PC-9 (cell line): ENCODE data around the gene PPP1CA. TPM values are rescaled to one million over a fixed set of nuclear protein-coding genes. Genes with fewer than 3 reads are reported as not detected.
A peak's percentile ranks its signal among the peaks of the same experiment; 100 is the strongest.

Experiments
- BruUV-seq: library from RNA; stranded (reverse); fragments of 400-500 nt; replicated peaks from 2 replicates; lab custom pipeline; 2021; lab: Mats Ljungman, UMichigan
- CTCF ChIA-PET: fragments of 300-600 bp; sonication (Branson Sonifier 250); formaldehyde crosslinking; loops from one replicate; lab custom pipeline; 2022; ENCODE audit warnings: antibody characterized with exemption; lab: Charles Lee
- POLR2A ChIA-PET: fragments of 300-600 bp; sonication (Branson Sonifier 250); formaldehyde crosslinking; loops from one replicate; lab custom pipeline; 2022; ENCODE audit warnings: antibody characterized with exemption; ENCODE audit not compliant: unreplicated experiment; lab: Charles Lee
- DNase-seq, 2 experiments: peaks; one replicate each; pipeline versions ENCODE4 v3.0.0 to v3.0.0-alpha.2; 2015 to 2022; ENCODE audit warnings: mixed read lengths in 1 of 2
- H2AFZ ChIP-seq: fragments of 200-600 bp; sonication (generic); 2 replicates; pipeline ENCODE4 v1.8.1; 2017; ENCODE audit warnings: antibody characterized with exemption
- H3F3A ChIP-seq: fragments of 200-600 bp; sonication (generic); 2 replicates; pipeline ENCODE4 v1.8.1; 2017; ENCODE audit warnings: antibody characterized with exemption, mild to moderate bottlenecking, low read depth; ENCODE audit not compliant: insufficient read depth
- H3K27ac ChIP-seq: fragments of 200-600 bp; sonication (generic); 2 replicates; pipeline ENCODE4 v1.6.1; 2016; ENCODE audit warnings: mixed run types
- H3K27me3 ChIP-seq: fragments of 200-600 bp; sonication (generic); 2 replicates; pipeline ENCODE4 v1.6.1; 2016; ENCODE audit warnings: low read depth, mixed run types; ENCODE audit not compliant: insufficient read depth
- H3K36me3 ChIP-seq: fragments of 200-600 bp; sonication (generic); 2 replicates; pipeline ENCODE4 v1.6.1; 2016; ENCODE audit warnings: low read depth, mixed run types
- H3K4me1 ChIP-seq: fragments of 200-600 bp; sonication (generic); replicated peaks from 2 replicates; pipeline ENCODE4 v1.6.1; 2016; ENCODE audit warnings: mixed run types; ENCODE audit not compliant: insufficient read depth
- H3K4me2 ChIP-seq: fragments of 200-600 bp; sonication (generic); 2 replicates; pipeline ENCODE4 v1.6.1; 2017; ENCODE audit warnings: mixed run types
- H3K4me3 ChIP-seq: fragments of 200-600 bp; sonication (generic); 2 replicates; pipeline ENCODE4 v1.6.1; 2016; ENCODE audit warnings: mixed run types
- H3K79me2 ChIP-seq: fragments of 200-600 bp; sonication (generic); 2 replicates; pipeline ENCODE4 v1.6.1; 2017; ENCODE audit warnings: low read depth, mixed run types
- H3K9me2 ChIP-seq: fragments of 200-600 bp; sonication (generic); 2 replicates; pipeline ENCODE4 v1.8.1; 2017; ENCODE audit warnings: mild to moderate bottlenecking; ENCODE audit not compliant: insufficient read depth
- H3K9me3 ChIP-seq: fragments of 200-600 bp; sonication (generic); 2 replicates; pipeline ENCODE4 v1.8.1; 2016; ENCODE audit warnings: low read depth; ENCODE audit not compliant: insufficient read depth
- H4K20me1 ChIP-seq: fragments of 200-600 bp; sonication (generic); 2 replicates; pipeline ENCODE4 v1.8.1; 2017; ENCODE audit not compliant: insufficient read depth
- EZH2 ChIP-seq: fragments of 200-600 bp; sonication (generic); IDR thresholded peaks from 2 replicates; pipeline ENCODE4 v1.8.0; 2017; ENCODE audit warnings: antibody characterized with exemption, low read depth
- intact Hi-C: fragments of 100-400 bp; cut with micrococcal nuclease; formaldehyde crosslinking; loops from one replicate; pipeline ENCODE4 v1.10.0; 2022; ENCODE audit not compliant: unreplicated experiment
- total RNA-seq: library from RNA; stranded (reverse); gene quantifications from 2 replicates; pipeline ENCODE4 v1.2.3, GENCODE V29; 2021
- TF ChIP-seq, protein P1 (sequence below): fragments of 200-600 bp; sonication (generic); conservative IDR thresholded peaks from 2 replicates; pipeline ENCODE4 v1.6.1; 2017; ENCODE audit warnings: mixed run types, antibody characterized with exemption, mild to moderate bottlenecking, moderate library complexity

PPP1CA gene
- total RNA-seq, 1 experiment from 2014 or later = 306 TPM

DNA sequence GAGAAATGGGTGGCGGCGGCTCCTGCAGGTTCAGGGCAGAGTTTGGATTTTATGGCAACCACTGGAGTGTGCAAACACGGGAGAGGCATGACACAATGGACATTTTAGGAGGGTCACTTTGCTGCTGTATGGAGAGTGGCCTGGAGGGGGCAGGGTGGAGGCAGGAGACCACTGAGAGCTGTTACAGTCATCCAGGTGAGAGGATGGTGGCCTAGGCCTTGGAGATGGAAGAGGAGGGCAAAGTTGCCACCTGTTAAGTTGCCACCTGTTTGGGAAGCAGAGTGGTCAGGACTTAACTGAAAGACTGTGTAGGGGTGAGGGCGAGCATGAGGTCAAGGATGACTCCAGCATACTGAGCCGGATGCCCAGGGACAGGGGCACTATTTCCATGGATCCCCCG, 12.2 kb downstream of the PPP1CA start:
- intact Hi-C loops = no loop called here
- Histone ChIP-seq H2AFZ (no peak overlapping the region), H3K4me1 (peaks cover 24% of the 10 kb centered on the region), H3K9me2 (no peaks in the 10 kb centered on the region), H3K4me2 (peak overlapping the region; percentile 96; the same call in 1 of the 2 replicates), H3F3A (peaks cover 31% of the 10 kb centered on the region), H3K4me3 (no peak overlapping the region), H3K9me3 (no peaks in the 10 kb centered on the region), H3K79me2 (peaks cover 21% of the 10 kb centered on the region), H3K27me3 (no peaks in the 10 kb centered on the region), H3K27ac (no peak overlapping the region), H3K36me3 (no peaks in the 10 kb centered on the region), H4K20me1 (no peaks in the 10 kb centered on the region; the same call in 1 of the 2 replicates)
- ChIA-PET CTCF (no interaction called here), POLR2A (no interaction called here)
- DNase-seq = peak in 1 of 2 experiments; percentile 60
- TF ChIP-seq, protein P1, sequence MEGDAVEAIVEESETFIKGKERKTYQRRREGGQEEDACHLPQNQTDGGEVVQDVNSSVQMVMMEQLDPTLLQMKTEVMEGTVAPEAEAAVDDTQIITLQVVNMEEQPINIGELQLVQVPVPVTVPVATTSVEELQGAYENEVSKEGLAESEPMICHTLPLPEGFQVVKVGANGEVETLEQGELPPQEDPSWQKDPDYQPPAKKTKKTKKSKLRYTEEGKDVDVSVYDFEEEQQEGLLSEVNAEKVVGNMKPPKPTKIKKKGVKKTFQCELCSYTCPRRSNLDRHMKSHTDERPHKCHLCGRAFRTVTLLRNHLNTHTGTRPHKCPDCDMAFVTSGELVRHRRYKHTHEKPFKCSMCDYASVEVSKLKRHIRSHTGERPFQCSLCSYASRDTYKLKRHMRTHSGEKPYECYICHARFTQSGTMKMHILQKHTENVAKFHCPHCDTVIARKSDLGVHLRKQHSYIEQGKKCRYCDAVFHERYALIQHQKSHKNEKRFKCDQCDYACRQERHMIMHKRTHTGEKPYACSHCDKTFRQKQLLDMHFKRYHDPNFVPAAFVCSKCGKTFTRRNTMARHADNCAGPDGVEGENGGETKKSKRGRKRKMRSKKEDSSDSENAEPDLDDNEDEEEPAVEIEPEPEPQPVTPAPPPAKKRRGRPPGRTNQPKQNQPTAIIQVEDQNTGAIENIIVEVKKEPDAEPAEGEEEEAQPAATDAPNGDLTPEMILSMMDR = peak; percentile 76
- TF ChIP-seq EZH2 = no peak
- no TSS peak for BruUV-seq

DNA sequence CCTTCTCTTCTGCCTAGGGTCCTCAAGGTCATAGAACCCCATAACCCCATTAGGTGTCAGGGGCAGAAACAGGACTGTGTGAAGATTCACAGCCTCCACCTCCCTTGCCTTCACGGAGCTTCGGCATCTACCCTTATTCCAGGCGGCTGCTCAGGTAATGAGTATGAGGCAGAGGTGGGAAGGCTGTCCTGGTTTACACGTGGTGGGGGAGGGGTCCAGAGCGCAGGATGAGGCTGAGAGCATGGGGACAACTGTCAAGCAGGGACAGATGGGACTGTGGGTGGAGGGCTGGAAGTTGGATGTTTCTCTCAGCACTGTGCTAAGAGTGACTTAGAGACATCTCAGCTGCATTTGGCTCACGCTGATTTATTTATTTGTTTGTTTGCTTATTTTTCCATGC, 14.1 kb downstream of the PPP1CA start:
- no peak overlapping the region for H2AFZ ChIP-seq
- no TSS peak for BruUV-seq
- H4K20me1 ChIP-seq = no peaks in the 10 kb centered on the region; the same call in 1 of the 2 replicates
- H3K9me3 ChIP-seq = no peaks in the 10 kb centered on the region
- no peak overlapping the region for H3K4me2 ChIP-seq
- intact Hi-C loops = no loop called here
- peaks cover 21% of the 10 kb centered on the region for H3K79me2 ChIP-seq
- no peak for DNase-seq
- no peaks in the 10 kb centered on the region for H3K9me2 ChIP-seq
- H3K27me3 ChIP-seq = no peaks in the 10 kb centered on the region
- ChIA-PET CTCF (no interaction called here), POLR2A (interaction anchor here (0.5 to 0.7 kb wide), 2 partner anchors 9 to 713 kb away, joined by 3 to 6 read pairs; no protein-coding TSS in a partner anchor)
- no peak overlapping the region for H3K4me3 ChIP-seq
- no peak overlapping the region for H3K27ac ChIP-seq
- peaks cover 32% of the 10 kb centered on the region for H3F3A ChIP-seq
- H3K36me3 ChIP-seq = no peaks in the 10 kb centered on the region
- peaks cover 23% of the 10 kb centered on the region for H3K4me1 ChIP-seq
- TF ChIP-seq, protein P1 = no peak
- TF ChIP-seq EZH2 = no peak

DNA sequence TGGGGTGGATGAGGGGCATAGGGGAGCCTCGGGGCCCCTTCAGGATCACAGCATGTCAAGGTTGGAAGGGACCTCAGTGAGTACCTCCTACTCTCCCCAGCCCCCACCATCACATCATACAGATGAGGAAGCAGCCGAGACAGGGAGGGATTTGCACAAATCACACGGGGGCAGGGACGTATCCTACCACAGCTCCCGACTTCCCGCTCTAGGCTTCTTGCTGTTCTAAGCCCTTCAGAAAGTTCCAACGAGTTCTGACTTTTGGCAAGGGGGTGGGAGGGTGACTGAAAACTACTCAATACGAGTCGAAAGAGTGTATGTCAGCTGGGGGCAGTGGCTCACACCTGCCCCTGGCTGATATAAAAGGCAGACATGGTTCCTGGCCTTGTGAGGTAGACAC, 14.6 kb downstream of the PPP1CA start:
- ChIA-PET POLR2A (interaction anchor here (0.5 to 0.7 kb wide), 2 partner anchors 10 to 713 kb away, joined by 3 to 6 read pairs; no protein-coding TSS in a partner anchor), CTCF (interaction anchor here (0.6 to 1.3 kb wide), 3 partner anchors 36 to 86 kb away, joined by 4 to 8 read pairs (median 4); no protein-coding TSS in a partner anchor)
- Histone ChIP-seq H3K36me3 (no peaks in the 10 kb centered on the region), H3K9me3 (no peaks in the 10 kb centered on the region), H3K27me3 (no peaks in the 10 kb centered on the region), H3K4me2 (no peak overlapping the region), H3K4me3 (no peak overlapping the region), H3K79me2 (peaks cover 21% of the 10 kb centered on the region), H4K20me1 (no peaks in the 10 kb centered on the region), H3K9me2 (no peaks in the 10 kb centered on the region), H2AFZ (no peak overlapping the region), H3K27ac (no peak overlapping the region), H3F3A (peaks cover 28% of the 10 kb centered on the region), H3K4me1 (peaks cover 24% of the 10 kb centered on the region)
- intact Hi-C loops = no loop called here
- TF ChIP-seq, protein P1 = no peak
- DNase-seq = no peak
- BruUV-seq = no TSS peak
